ENCODE data around the gene BCL11B. TPM values are rescaled to one million over a fixed set of nuclear protein-coding genes. Genes with fewer than 3 reads are reported as not detected.

BCL11B gene
- total RNA-seq, 1 donor = not detected

- TF ChIP-seq CTCF (IDR thresholded peaks at IDR 0.05; ENCODE audit: insufficient read depth, low read depth, low read length) = no peak
- no peak for DNase-seq (ENCODE audit: low read depth)
- H3K4me3 ChIP-seq (ENCODE audit: low read depth, low read length) = no peak overlapping the region
These were observed 63.7 kb downstream of the BCL11B start for GRCh38 chr14:99208318-99208717.

- TF ChIP-seq CTCF (IDR thresholded peaks at IDR 0.05; ENCODE audit: insufficient read depth, low read depth, low read length) = no peak
- no peak overlapping the region for H3K4me3 ChIP-seq (ENCODE audit: low read depth, low read length)
- DNase-seq (ENCODE audit: low read depth) = no peak
These were observed 64.5 kb downstream of the BCL11B start for GRCh38 chr14:99207456-99207855.

- no peak for DNase-seq (ENCODE audit: low read depth)
- no peak overlapping the region for H3K4me3 ChIP-seq (ENCODE audit: low read depth, low read length)
- TF ChIP-seq CTCF (IDR thresholded peaks at IDR 0.05; ENCODE audit: insufficient read depth, low read depth, low read length) = no peak
These were observed 65.9 kb downstream of the BCL11B start for GRCh38 chr14:99206090-99206489.

- DNase-seq (ENCODE audit: low read depth) = no peak
- no peak for TF ChIP-seq CTCF (IDR thresholded peaks at IDR 0.05; ENCODE audit: insufficient read depth, low read depth, low read length)
- H3K4me3 ChIP-seq (ENCODE audit: low read depth, low read length) = no peak overlapping the region
These were observed 66.8 kb downstream of the BCL11B start for GRCh38 chr14:99205086-99205688.

- no peak overlapping the region for H3K4me3 ChIP-seq (ENCODE audit: low read depth, low read length)
- no peak for DNase-seq (ENCODE audit: low read depth)
- no peak for TF ChIP-seq CTCF (IDR thresholded peaks at IDR 0.05; ENCODE audit: insufficient read depth, low read depth, low read length)
These were observed 68.2 kb downstream of the BCL11B start for GRCh38 chr14:99203801-99204200.

GRCh38 chr14:99203080-99203479, 68.9 kb downstream of the BCL11B start:
- DNase-seq (ENCODE audit: low read depth) = no peak
- no peak for TF ChIP-seq CTCF (IDR thresholded peaks at IDR 0.05; ENCODE audit: insufficient read depth, low read depth, low read length)
- no peak overlapping the region for H3K4me3 ChIP-seq (ENCODE audit: low read depth, low read length)

GRCh38 chr14:99202516-99202915, 69.5 kb downstream of the BCL11B start:
- TF ChIP-seq CTCF (IDR thresholded peaks at IDR 0.05; ENCODE audit: insufficient read depth, low read depth, low read length) = no peak
- H3K4me3 ChIP-seq (ENCODE audit: low read depth, low read length) = no peak overlapping the region

More at GRCh38 chr14:99202516-99202915, 69.5 kb downstream of the BCL11B start:
- DNase-seq (ENCODE audit: low read depth) = no peak
